ENCODE data around the gene JMY.

Gene JMY

GRCh38 chr5:79329453-79329852 lies 93.5 kb downstream of the JMY start:
- intact Hi-C loops (cut with DNase I; ENCODE audit: low total_unique reads): no loop called here
- Histone ChIP-seq H3K36me3 (no peaks in the 10 kb centered on the region), H3K27me3 (no peaks in the 10 kb centered on the region), H3K9me3 (no peaks in the 10 kb centered on the region), H3K4me1 (no peaks in the 10 kb centered on the region), H3K27ac (no peak overlapping the region), H3K4me3 (no peak overlapping the region)
- no peak for DNase-seq
- TF ChIP-seq, protein P1, sequence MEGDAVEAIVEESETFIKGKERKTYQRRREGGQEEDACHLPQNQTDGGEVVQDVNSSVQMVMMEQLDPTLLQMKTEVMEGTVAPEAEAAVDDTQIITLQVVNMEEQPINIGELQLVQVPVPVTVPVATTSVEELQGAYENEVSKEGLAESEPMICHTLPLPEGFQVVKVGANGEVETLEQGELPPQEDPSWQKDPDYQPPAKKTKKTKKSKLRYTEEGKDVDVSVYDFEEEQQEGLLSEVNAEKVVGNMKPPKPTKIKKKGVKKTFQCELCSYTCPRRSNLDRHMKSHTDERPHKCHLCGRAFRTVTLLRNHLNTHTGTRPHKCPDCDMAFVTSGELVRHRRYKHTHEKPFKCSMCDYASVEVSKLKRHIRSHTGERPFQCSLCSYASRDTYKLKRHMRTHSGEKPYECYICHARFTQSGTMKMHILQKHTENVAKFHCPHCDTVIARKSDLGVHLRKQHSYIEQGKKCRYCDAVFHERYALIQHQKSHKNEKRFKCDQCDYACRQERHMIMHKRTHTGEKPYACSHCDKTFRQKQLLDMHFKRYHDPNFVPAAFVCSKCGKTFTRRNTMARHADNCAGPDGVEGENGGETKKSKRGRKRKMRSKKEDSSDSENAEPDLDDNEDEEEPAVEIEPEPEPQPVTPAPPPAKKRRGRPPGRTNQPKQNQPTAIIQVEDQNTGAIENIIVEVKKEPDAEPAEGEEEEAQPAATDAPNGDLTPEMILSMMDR (IDR thresholded peaks at IDR 0.05): no peak

GRCh38 chr5:79330071-79330470 lies 94.1 kb downstream of the JMY start:
- Histone ChIP-seq H3K4me1 (no peaks in the 10 kb centered on the region), H3K4me3 (no peak overlapping the region), H3K9me3 (no peaks in the 10 kb centered on the region), H3K36me3 (no peaks in the 10 kb centered on the region), H3K27ac (no peak overlapping the region), H3K27me3 (no peaks in the 10 kb centered on the region)
- TF ChIP-seq, protein P1 (IDR thresholded peaks at IDR 0.05): no peak
- intact Hi-C loops (cut with DNase I; ENCODE audit: low total_unique reads): no loop called here
- no peak for DNase-seq

- intact Hi-C loops (cut with DNase I; ENCODE audit: low total_unique reads): no loop called here
- DNase-seq: no peak
- H3K27me3 ChIP-seq: no peaks in the 10 kb centered on the region
These were observed 98.1 kb downstream of the JMY start for GRCh38 chr5:79333852-79334557.

GRCh38 chr5:79346420-79346824 lies 110.5 kb downstream of the JMY start:
- TF ChIP-seq, protein P1 (IDR thresholded peaks at IDR 0.05): no peak
- Histone ChIP-seq H3K4me3 (no peak overlapping the region), H3K9me3 (no peaks in the 10 kb centered on the region), H3K27ac (no peak overlapping the region), H3K27me3 (no peaks in the 10 kb centered on the region), H3K4me1 (no peaks in the 10 kb centered on the region), H3K36me3 (no peaks in the 10 kb centered on the region)
- no peak for DNase-seq
- intact Hi-C loops (cut with DNase I; ENCODE audit: low total_unique reads): no loop called here

More at GRCh38 chr5:79333852-79334557, 98.1 kb downstream of the JMY start:
- H3K36me3 ChIP-seq: no peaks in the 10 kb centered on the region
- TF ChIP-seq, protein P1 (IDR thresholded peaks at IDR 0.05): no peak
- no peaks in the 10 kb centered on the region for H3K4me1 ChIP-seq
- H3K4me3 ChIP-seq: no peak overlapping the region
- no peak overlapping the region for H3K27ac ChIP-seq
- H3K9me3 ChIP-seq: no peaks in the 10 kb centered on the region

DNA sequence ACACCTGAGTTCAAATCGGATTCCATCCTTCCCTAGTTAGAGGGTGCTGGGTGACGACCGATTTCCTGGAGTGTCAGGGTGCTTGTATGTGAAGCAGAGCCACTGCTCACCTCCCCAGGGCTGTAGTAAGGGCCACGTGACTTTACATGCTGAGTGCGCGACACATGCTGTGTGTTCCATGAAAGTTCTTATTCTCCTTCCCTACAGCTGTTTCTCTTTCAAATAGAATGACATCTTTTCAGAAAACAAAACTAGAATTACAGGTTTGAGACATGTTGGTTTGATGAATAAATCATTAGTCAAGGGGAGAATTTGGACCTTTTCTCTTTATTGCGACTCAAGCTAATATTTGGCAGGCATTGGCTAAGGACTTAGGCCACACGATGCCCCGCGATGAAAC lies 113.1 kb downstream of the JMY start:
- TF ChIP-seq, protein P1 (IDR thresholded peaks at IDR 0.05): no peak
- DNase-seq: no peak
- Histone ChIP-seq H3K27me3 (no peaks in the 10 kb centered on the region), H3K4me3 (no peak overlapping the region), H3K27ac (no peak overlapping the region), H3K4me1 (no peaks in the 10 kb centered on the region), H3K9me3 (no peaks in the 10 kb centered on the region), H3K36me3 (no peaks in the 10 kb centered on the region)
- intact Hi-C loops (cut with DNase I; ENCODE audit: low total_unique reads): no loop called here

Data from tibial artery (tissue), 4 donors.